HG03439 (cell line): ENCODE data around the gene HTATSF1.

ENCODE experiments used
- ATAC-seq: cut with Tn5 transposase; IDR thresholded peaks from one replicate; pipeline ENCODE4 v1.9.1; 2021; ENCODE audit warnings: mild to moderate bottlenecking, moderate library complexity; ENCODE audit not compliant: unreplicated experiment

Gene HTATSF1

GRCh38 chrX:136497556-136498052, at the start of gene HTATSF1:
Gene HTATSF1 (plus strand): TSS chrX:136497592. CDS start chrX:136497685, 93 bp downstream.
- peak; percentile 24 for ATAC-seq

- no peak for ATAC-seq
These were observed 49.4 kb upstream of the HTATSF1 start for GRCh38 chrX:136447968-136448367.

- no peak for ATAC-seq
These were observed 47.2 kb upstream of the HTATSF1 start for GRCh38 chrX:136450050-136450830.

DNA sequence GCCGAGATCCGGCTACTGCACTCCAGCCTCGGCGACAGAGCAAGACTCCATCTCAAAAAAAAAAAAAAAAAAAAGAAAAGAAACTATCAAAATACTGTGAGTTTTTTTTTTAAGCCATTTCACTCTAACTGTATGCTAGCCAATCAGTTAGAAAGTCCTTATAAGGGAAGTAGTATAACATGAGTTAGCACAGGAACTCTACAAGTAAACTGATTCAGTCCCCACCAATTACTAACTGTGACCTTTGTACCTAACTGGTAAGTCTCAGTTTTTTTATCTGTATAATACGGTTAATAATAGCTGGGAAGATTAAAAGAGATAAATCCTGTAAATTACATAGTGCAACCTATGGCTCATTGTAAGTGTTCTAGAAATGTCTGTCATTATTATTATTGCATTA, 44.8 kb upstream of the HTATSF1 start:
- ATAC-seq = no peak

DNA sequence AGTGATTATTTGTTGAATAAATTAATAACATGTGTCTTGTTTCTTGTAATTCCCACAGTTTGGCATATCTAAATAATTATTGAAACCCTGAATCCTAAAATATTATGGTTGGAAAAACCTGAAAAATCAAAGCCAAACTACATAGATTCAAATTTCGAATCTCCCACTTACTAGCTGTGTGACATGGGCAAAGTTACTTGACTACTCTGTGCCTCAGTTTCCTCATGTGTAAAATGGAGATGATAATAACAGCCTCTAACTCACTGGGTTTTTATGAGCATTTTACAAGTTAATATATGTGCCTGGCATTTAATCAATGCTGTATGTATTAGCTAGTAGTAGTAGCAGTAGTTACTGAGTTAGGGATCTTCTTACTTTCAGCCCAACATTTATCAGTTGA, 44.3 kb upstream of the HTATSF1 start:
- ATAC-seq = no peak

DNA sequence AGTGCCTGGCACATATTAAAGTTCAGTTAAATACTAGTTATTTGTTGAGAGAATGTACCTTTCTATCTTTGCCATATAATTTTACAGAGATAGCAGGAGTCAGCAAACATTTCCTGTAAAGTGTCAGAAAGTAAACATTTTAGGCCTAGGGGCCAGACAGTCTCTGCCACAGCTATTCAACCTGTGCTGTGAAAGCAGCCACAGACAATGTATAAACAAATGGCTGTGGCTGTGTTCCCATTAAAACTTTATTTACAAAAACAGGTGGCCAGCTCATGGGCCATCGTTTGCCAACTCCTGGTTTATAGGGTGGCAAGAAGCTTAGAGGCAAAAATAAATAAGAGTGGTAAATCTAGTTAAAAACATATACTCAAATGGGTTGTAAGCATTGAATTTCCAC, 43.6 kb upstream of the HTATSF1 start:
- ATAC-seq = no peak

DNA sequence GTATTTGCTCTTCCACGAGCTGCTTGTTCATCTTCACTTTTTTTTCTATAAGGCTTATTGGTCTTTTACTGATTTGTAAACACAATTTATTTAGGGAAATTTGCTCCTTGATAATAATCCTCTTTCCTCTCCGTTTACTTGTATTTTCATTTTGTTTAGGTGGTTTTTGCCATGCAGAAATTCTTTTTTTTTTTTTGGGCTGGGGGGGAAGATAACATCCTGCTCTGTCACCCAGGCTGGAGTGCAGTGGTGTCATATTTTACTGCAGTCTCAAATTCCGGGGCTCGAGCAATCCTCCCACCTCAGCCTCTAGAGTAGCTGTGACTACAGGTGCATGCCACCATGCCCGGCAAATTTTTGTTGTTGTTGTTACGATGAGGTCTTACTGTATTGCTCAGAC, 41.3 kb upstream of the HTATSF1 start:
- no peak for ATAC-seq

DNA sequence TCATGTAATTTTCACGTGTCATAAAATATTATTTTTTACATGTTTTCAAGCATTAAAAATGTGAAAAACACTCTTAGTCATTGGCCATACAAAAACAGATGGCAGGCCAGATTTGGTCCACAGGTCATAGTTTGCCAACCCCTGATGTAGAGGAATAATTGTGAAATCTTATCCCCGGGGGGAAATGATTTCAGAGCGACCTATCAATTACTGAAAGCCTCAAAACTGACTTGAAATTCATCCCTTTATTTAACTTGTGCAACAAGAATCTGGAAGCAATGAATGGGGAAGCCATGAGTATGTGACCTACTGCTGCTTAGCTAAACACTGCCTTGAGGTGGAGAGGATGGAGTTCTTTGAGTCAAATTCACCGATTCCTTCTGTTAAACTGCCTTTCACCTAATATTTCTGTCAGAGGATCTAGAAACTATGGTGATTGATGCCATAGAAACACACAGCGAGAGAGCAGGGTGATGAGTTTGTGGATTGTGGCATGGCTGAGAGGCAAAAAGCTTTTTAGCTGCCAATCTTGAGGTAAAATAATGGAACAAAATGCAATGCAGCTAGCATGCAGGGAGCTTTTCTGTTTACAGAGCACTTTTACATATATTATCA, 40.0 kb upstream of the HTATSF1 start:
- no peak for ATAC-seq

DNA sequence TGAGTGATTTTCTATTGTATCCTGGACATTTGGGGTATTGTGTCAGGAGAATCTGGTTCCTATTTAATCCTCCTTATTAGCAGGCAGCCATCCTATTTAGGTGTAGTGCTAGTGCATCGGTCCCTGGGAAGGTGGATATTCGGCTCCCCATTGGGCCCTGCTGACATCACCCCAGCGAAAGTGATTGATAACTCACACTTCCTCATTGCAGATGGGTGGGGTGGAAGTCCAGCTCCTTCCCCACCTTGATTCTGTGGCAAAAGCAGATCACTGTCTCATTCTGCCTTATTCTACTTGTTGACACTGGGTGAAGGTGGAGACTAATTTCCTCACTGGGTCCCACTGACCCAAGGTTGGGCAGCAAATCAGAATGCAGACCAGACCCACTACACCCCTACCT, 32.8 kb upstream of the HTATSF1 start:
- ATAC-seq = no peak

- ATAC-seq = no peak
These were observed 30.1 kb upstream of the HTATSF1 start for GRCh38 chrX:136467303-136467702.

DNA sequence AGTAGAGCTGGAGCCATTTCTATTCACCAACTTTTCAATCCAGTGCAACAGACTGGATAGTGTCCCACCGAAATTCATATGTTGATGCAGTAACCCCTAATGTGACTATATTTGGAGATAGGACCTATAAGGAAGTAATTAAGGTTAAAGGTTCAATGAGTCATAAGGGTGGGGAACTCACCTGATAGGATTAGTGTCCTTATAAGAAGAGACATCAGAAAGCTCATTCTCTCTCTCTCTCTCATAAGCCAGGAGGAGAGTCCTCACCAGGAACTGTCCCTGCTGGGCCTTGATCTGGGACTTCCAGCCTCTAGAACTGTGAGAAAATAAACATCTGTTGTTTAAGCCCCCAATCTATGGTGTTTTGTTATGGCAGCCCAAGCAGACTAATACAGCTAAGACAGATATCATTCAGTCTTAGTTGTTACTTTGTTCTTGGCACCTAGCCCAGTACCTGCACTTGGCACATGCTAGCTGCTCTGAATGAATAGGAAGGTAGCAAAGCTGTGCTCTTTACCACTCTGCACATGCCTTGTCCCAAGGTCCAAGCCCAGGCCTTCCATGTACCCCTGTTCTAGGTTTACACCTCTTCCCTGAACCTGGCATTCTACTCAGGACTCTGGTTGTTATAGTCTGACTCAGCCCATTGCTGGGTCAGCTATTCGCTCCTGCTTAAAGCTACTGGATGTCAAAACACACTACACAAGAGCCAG, 28.8 kb upstream of the HTATSF1 start:
- no peak for ATAC-seq

DNA sequence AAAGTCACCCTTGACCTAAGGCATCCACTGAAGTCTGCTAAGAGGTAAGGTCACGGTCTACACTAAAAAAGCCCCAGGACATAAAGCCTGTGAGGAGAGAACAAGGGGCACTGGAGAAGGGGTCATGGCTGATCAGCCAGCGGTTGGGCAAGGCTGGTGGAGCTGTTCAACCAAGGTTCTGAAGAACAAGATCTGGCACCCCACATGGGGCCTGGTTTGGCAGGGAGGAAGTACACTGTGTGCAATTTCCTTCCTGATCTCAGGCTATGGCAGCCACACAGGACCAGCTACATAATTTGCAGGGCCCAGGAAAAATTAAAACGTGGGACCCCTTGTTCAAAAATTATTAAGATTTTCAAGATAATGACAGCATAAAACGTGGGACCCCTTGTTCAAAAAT, 23.7 kb upstream of the HTATSF1 start:
- no peak for ATAC-seq

- ATAC-seq = no peak
These were observed 22.2 kb upstream of the HTATSF1 start for GRCh38 chrX:136475236-136475635.

DNA sequence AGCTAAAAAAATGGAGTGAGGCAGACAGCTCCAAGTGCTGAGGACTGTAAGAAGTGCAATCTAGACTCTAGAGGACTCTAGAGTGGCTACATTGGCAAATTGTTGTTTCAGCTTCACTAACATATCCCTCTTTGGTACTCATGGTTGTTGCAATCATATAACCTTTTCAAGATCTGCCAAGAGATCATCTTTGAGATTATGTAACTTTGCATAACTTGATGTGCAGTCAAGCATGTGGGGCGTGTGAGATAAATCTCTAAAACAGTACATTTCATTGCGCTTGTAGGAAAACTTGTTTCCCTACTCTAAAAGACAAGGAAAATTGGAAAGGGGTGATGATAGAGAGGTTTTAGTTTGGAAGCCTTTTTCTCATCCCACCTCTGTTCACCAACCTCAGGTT, 20.9 kb upstream of the HTATSF1 start:
- ATAC-seq = no peak

DNA sequence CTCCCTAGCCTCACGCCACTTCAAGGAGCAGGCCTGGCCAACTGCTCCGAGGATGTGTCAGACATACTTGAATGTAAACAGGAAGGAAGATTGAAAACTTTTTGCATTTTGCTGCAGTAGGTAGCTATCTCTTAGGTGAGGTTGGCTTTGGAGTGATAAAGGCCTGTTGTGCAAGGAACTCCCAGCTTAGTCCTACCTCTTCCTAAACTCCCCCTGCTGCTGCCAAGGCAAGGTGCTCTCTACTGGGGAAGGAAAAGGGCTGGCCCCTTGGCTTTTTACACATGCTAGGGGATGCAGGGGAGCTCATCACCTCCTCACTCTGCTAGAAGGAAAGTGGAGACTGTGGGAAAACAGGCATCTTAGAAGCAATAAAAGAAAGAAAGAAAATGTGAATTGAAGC, 20.4 kb upstream of the HTATSF1 start:
- ATAC-seq = no peak

DNA sequence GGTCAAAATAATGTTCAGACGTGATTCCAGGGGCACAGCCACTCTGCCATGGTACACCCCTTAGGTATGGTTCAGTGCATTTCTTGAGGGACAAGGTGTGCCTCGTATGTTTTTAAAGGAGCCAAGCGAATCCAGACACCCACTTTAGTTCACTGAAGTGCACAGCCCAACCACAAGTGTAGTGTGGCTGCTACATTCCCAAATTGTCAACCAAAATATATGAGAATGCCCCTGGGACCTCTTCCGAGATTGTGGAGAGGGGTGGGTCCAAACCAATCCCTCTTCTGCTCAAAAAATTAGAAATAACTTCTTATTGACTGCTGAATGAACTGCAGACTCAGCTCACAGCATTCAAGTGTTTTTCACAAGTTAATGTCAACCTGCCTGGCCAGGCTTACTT, 17.0 kb upstream of the HTATSF1 start:
- ATAC-seq = no peak

DNA sequence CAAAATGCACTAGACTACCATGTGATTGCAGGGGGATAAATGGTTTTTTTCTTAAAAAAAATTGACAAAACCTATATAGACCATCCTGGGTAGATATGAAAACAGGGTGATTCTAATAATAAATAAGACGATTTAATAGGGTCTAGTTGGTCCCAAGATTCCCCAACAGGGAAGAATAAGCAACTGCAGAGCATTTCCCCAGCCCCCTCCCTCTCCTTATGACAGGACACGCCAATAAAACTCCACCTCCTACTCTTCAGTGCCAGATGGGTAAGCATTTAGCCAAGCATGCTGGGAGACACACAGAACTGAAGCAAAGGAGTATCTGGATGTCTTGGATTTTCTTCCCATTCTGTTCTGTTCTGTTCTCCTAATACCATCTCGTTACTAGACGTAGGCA, 9.7 kb upstream of the HTATSF1 start, which contains the start of gene BRS3:
TSS of gene BRS3 (plus strand) at position 301 of the 400 bp plus-strand sequence. CDS start 168 bp downstream, outside the sequence.
- no peak for ATAC-seq

DNA sequence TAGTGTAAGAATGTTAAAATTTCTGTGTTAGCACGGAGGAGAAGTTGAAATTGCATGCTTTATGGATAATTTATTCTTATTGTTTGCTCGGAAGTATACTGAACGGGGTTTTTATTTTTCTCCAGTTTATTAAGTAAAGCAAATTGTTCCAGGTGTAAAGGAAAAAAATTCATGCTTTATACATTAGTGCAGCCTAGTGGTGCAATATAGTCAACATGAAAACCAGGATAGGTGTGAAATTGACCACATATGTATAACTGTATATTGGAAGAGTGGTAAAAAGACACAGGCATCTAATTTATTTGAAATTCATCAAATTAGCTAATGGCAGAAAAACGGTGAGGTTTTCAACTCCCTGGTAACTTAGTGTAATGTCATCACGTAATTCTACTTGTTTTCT, 8.7 kb upstream of the HTATSF1 start:
- ATAC-seq = no peak

GRCh38 chrX:136491832-136492231, 5.6 kb upstream of the HTATSF1 start:
- no peak for ATAC-seq

- ATAC-seq = no peak
These were observed 4.4 kb upstream of the HTATSF1 start for GRCh38 chrX:136493011-136493410.

GRCh38 chrX:136495043-136495442, 2.3 kb upstream of the HTATSF1 start:
- ATAC-seq = no peak
